AG08395 (cell line): ENCODE data around the gene POLR2L.

Experiments used
- DNase-seq: peaks from one replicate; pipeline ENCODE4 v3.0.0; 2012; ENCODE audit warnings: mixed read lengths, low spot score

POLR2L gene

GRCh38 chr11:854601-855329, 12.4 kb upstream of the POLR2L start:
- DNase-seq = no peak

- no peak for DNase-seq
These were observed 11.5 kb upstream of the POLR2L start for GRCh38 chr11:853682-854448.

- no peak for DNase-seq
These were observed 10.4 kb upstream of the POLR2L start for GRCh38 chr11:852762-853161.

- DNase-seq = no peak
These were observed 8.7 kb upstream of the POLR2L start for GRCh38 chr11:850775-851763.

GRCh38 chr11:849951-850774, 7.8 kb upstream of the POLR2L start:
- no peak for DNase-seq

GRCh38 chr11:849104-849824, 6.9 kb upstream of the POLR2L start:
- DNase-seq = no peak

- DNase-seq = peak; percentile 72
These were observed 6.1 kb upstream of the POLR2L start for GRCh38 chr11:848380-848931.

DNA sequence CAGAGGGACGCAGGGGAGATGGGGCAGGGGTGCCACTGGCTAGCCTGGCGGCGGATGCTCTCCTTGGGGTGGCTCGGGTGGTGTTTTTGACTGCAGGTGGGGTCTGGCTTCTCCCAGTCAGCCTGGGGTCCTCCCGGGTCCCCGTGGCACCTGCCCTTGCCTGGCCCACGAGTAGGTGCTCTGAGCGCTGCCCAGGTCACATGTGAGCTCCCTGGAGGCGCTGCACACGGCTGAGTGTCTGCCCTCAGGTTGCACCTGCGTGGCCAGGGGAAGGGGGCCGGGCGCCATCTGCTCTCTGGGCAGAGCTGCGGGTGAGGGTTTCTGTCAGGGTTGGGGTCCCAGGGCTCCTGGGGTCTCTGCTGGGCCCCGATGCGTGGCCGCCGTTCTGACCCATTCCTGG, 5.5 kb upstream of the POLR2L start:
- no peak for DNase-seq

DNA sequence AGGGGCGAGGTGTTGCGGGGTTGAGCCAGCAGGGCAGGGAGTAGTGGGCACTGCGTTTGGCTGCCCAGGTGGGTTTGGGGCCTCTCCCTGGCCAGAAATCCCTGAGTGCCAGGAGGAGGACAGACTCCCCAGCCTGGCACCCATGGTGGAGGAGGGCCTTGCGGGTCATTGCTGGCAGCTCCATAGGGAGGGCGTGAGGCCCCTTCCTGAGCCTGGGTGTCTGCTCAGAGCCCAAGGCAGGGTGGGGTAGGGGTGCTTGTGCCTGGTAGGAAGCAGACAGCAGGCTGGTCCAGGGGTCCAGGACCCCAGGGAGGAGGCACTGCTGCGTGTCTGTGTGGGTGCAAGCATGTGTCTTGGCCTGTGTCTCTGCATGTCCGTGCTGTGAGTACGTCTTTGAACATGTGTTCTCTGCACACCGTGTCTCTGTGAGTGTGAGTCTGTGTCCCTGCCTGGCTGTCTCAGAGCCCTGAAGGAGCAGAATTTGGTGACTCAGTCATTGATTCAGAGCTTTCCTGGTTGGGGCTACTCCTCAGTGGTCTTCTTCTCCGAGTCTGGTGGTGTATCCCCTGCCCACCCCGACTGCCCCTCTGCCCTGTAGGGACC, 4.3 kb upstream of the POLR2L start:
- peak; percentile 40 for DNase-seq

DNA sequence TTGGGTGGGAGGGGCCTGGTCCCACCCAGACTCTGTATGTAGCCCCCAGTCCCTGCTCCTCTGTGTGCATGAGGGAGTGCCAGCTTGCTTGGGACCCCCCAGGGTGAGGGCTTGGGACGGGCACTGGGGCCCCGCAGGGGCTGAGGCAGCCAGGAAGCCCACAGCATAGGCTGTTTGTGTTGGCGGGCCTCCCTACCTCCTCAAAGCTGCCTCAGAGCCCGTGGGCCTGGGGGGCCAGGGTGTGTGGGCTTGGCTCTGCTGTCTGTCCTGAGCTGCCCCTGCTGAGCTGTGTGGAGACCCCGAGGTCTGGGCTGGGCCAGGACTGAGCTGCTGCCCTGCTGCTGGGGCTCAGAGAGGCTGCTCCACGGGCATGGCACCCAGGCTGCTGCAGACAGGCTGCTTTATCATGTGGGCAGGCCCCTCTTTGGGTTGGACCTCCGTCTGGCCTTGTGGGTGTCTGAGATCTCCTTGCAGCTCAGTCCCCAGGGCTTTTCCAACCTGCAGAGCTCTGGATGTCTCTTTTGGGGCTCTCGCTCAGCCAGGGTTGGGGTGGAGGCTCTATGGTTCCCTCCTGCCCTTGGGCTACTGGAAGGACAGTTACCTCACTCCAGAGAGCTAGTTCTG, 3.7 kb upstream of the POLR2L start:
- DNase-seq = no peak

- DNase-seq = peak; percentile 92
These were observed 2.6 kb upstream of the POLR2L start for GRCh38 chr11:844693-845644.

- peak; percentile 92 for DNase-seq
These were observed 1.7 kb upstream of the POLR2L start for GRCh38 chr11:843818-844692.

DNA sequence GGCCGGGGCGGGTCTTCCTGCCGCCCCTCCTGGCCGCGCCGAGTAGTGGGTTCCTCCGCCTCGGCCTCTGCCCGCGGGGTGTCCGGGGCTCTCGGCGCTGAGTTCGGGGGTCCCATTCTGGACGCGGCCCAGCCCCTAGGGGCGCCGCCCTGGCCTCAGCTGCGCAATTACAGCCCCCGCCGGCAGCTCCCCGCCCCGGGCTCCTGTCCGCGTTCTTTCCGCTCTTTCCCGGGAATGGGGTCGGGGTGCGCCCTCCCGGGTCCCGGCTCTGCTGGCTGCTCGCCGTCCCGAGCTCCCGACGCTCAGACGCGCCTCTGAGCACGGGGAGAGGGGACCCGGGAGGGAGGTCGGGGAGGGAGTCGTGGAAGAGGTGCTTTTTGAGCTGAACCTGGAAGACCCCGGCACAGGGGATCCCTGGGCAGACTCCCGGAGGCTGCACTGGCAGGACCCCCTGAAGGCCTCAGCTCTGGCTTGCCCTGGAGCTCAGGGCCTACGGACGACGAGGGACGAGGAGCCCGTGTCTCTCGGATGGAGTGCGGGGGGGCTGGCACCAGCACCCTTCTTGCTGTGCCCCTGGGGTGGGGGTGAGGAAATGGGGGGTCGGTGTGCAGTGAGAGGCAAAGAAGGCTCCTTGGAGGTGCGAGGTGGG, 881 bp upstream of the POLR2L start:
- DNase-seq = no peak

- no peak for DNase-seq
These were observed 354 bp downstream of the POLR2L start for GRCh38 chr11:841981-842369.

- DNase-seq = no peak
These were observed 2.3 kb downstream of the POLR2L start for GRCh38 chr11:839875-840617.

DNA sequence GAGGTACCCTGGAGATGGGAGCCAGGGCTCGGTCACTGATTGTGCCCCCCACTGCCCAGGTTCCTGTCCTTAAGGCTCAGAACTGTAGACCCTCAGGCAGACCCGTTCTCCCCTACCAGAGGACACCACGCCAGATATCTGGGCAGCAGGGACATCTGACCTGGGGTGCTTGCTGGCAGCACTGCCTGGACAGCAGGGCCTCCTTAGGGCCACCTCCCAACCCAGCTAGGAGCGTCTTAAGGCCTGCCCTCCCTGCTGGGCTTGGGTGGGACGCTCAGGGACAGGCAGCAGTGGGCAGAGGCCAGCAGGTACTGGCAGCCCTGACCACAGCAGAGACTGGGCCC, 3.1 kb downstream of the POLR2L start:
- DNase-seq = no peak
